Non-pigmented ciliary epithelial cell (primary cell): ENCODE results near the gene CEP44.
"Not testable (repeated sequence)": the region's sequence is repeated elsewhere in the genome, so short reads cannot be mapped to it uniquely, and the experiment has no call there.

Experiments used
- DNase-seq: peaks from one replicate; pipeline ENCODE4 v3.0.0-alpha.2; 2010; ENCODE audit warnings: low read depth

CEP44 gene

DNA sequence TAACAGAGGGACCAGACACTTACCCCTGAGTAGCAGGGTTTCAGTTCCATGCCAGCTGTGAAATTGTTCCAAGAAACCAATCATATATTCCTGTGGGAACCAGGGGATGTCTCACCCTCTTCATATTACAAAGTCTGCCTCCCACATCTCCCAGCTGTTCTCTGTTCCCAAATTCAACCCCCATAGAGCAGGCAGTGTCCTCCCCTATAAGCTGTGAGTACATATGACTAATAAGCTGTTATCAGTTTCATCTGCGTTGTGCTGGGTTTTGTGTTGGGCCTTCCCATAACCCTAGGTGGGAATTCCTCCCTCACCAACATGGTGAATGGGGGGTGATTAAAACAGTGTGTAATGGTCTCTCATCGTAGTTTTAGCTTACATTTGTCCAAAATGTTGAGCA, 41.0 kb downstream of the CEP44 start:
- peak; percentile 63 for DNase-seq

DNA sequence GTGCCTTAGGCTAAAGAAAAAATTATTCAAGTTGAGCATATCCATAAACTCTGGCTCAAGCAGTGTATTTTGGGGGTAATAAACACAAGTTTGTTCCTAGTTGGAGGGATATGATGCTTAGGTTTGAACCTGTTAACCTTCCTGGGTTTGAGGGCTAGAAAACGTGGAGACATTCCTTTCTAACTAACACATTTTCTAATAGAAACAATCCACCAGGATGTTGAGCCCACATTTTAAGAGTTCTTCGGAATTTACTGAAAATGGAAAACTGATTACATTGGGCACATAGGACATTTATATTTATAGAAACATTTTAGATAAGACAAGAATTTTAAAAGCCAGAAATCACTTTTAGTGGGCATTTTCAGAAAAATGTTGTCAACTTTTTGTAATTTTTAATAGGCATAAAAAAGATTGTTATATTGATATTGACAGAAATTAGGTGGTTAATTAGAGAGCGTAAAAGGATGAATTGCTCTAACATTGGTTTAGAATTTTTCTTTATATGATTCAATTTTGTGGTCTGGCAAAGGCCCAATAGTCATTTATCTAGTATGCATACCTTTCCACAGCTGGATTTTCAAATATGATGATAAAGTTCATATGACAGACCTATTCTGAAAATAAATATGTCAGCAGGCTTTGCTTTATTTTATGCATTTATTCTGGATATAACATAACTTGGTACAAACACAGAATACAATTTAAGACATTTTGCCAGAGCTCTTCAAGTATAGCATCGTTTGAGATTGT, 49.2 kb downstream of the CEP44 start:
- DNase-seq: no peak

GRCh38 chr4:174334628-174335027, 50.9 kb downstream of the CEP44 start:
- no peak for DNase-seq

DNA sequence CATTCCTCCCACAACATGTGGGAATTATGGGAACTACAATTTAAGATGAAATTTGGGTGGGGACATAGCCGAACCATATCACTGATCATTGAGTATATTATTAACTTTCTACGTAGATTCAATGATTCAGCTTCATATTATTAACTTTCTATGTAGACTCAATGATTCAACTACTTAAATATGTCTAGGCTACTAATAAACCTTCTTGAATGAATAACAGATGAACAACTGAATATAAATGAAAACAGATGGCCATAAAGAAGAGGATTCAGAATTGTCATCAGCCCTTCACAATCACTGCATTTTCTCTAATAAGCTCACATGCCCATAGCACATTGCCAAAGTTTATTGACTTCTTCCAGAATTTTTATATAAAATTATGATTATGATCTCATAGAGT, 57.0 kb downstream of the CEP44 start:
- no peak for DNase-seq

DNA sequence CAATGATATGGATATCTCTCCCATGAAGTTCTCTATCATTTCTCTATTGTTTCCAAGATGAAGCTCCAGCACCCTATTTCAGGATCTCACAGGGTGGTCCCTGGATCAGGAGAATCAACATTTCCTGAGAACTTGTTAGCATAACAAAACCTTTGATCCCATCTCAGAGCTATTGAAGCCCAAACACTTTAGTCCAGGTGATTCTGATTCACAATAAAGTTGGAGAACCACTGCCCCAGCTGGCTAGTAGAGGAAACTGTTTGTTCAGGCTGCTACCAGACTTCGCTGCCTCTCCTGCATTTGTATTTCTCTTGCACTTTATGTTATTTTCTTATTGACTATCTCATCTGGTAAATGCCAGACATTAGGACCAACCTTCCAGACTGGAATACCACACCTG, 65.4 kb downstream of the CEP44 start:
- no peak for DNase-seq

- no peak for DNase-seq
These were observed 68.5 kb downstream of the CEP44 start for GRCh38 chr4:174352061-174352819.

DNA sequence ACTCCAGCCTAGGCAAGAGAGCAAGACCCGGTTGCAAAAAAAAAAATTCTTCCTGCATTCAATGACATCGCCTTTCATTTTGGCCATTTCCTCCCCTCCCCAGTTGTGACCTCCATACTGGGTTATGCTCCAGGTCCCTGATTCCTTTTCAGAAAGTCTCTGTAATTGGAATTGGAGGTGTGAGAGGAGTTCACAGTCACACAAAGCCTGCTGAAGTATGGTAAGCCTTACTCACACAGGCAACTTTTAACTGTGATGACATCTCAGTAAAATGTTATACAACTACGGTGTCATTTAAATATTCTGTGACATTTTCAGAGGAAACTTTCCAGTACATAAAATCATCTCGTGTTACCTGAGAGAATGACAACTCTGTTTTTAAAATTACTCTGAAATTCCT, 73.6 kb downstream of the CEP44 start:
- no peak for DNase-seq

- DNase-seq: no peak
These were observed 74.7 kb downstream of the CEP44 start for GRCh38 chr4:174358410-174358809.

DNA sequence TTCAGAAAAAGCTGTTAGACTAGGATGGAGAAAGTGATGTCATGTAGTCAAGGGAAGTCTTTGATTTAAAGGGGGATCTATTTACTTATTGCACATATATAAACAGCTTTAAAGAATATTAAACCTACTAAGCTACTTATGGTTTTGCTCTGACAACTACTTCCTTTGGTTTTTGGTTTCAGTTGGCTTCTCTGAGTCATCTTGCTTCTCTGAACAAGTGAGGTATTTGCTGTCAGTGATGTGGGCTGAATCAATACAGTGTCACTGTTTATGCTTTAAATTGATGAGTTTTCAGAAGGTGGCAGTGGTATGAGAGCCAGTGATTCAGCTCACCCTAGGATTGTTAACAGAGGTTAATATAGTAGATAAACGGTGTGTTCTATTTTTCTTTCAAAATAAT, 75.1 kb downstream of the CEP44 start:
- DNase-seq: peak; percentile 38

GRCh38 chr4:174362340-174362739, 78.6 kb downstream of the CEP44 start:
- DNase-seq: no peak

- DNase-seq: not testable (repeated sequence)
These were observed 80.1 kb downstream of the CEP44 start for GRCh38 chr4:174363782-174364181.

DNA sequence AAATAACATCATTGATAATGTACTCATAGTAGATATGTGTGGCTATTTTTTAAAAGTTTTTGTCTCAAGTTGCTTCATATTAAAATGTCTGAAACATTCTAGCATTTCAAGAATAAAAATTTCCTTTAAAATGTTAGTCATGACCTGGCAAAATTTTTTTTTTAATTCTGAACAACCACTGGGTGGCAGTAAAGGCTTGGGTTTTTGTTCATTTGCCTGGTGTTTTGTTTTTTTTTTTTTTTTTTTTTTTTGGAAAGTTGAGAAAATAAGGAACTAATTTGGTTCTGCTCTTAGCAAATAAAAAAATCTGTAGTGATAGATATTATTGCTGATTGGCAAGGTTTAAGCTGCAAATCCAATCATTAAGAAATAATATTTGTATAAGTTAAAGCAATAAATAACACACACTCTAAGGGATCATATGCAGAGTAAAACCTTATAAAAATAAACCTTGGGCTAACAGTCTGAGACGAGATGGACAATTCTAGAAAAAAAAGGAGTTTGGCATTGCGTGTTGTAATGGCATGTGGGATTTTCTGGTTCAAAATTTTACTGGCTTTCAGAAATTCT, 81.4 kb downstream of the CEP44 start:
- no peak for DNase-seq

DNA sequence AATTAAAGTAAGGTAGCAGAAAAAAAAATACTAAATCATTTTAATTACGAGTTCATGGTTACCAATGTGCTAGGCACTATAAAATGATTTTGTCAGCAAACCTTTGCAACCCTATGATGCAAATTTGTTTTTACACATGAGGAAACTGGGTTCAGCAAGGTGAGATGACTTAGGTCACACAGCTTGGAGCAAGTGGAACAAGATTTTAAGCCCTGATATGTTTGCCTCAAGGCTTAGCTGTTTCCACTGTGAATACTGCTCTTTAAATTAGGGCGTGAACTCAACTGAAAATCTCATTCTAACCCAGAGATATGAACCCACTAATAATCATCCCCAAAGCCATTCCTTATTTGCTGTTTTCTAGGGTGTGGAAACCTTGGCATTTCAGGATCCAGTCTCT, 86.3 kb downstream of the CEP44 start:
- no peak for DNase-seq

DNA sequence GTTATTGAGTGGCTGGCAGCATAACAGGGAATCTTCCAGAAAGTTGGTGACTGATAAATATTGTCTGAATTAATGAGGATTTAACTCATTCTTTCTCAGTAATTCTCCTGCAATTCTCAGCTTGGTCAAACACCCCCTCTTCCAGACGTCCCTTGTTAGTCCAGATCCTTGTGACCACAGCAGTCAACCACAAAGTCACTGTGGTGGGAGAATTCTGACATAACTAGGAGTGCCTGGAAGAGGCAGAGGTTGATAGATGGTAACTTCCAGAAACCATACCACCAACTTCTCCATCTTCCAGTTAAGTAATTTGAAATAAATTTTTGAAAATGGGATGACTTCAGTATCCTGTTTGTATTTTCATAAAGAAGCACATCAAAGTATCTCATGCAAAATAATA, 90.1 kb downstream of the CEP44 start:
- no peak for DNase-seq

DNA sequence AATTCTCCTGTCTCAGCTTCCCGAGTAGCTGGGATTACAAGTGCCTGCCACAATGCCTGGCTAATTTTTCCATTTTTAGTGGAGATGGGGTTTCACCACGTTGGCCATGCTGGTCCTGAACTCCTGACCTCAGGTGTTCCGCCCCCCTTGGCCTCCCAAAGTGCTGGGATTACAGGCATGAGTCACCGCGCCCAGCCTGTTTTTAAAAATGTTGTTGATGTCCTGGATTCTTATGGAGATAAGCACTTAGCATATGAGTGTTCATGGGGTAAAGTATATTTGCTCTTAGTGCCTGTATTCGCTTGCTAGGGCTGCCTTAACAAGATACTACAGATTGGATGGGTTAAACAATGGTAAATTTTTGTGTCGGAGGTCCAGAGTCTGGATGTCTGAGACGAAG, 91.7 kb downstream of the CEP44 start:
- DNase-seq: no peak

DNA sequence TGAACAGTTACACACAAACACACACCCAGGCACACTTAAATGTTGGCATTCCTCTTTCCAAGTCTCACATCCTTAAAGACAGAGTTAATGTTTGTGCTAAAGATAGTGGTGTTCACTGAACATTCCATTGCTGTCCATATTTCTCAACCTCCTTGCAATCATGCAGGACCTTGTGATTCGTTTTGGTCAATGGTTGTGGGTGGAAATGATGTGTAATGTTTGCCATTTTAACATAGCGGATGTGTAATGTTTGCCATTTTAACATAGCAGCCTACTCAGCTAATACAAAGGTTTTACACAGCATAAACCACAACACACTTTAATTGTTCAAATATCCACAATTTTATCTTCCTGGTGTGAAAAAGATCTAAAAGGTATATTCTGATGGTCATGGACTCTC, 93.9 kb downstream of the CEP44 start:
- DNase-seq: no peak

DNA sequence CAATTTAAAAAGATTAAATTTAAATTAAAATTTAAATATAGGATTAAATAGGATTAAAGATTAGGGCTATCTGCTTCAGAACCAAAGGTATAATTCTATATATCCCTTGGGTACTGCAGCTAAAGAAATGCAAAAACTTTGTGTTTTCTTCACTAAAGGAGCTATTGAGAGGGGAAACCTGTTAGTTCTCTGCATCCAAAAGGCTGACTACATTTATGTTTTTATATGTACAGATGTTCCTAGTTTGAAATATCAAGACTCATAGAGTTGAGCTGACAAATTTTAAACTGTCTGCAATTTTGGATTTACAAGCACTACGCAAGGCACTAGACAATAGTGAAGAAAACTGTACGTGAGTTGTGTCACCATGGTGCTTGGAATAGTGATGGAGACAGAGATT, 95.2 kb downstream of the CEP44 start:
- DNase-seq: no peak

- not testable (repeated sequence) for DNase-seq
These were observed 96.5 kb downstream of the CEP44 start for GRCh38 chr4:174380206-174380605.

GRCh38 chr4:174380699-174381439, 97.2 kb downstream of the CEP44 start:
- no peak for DNase-seq

DNA sequence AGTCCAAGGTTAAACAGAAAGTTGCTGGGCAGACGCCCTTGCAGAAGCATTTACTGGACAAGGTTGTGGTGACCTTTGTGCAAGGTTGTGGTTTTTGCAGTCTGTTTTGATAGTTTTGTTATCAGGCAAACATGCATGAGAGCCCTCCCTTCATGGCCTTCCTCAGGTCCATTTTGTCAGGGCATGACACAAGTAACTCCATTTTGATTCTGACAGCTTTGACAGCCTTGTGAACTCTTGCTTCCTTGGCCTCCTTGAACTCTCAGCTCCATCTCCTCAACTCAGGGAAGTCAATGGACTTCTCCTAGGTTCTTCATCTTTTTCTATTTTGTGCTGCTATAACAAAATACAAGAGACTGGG, 97.7 kb downstream of the CEP44 start:
- no peak for DNase-seq
